Measurements from ENCODE around the gene STK11IP.

STK11IP gene

DNA sequence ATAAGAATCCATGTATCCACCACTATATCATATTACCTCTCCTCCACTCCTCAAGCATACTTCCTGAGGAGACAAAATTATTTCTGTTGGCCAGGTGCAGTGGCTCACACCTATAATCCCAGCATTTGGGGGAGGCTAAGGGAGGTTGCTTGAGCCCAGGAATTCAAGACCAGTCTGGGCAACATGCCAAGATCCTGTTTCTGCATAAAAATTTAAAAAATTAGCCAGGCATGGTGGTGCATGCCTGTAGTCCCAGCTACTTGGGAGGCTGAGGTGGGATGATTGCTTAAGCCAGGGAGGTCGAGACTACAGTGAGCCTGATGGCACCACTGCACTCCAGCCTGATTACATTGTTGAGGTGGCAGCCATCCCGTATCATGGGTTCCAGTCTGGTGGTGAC, 16.3 kb upstream of the STK11IP start:
- no peak for DNase-seq (ENCODE audit: low spot score)

DNA sequence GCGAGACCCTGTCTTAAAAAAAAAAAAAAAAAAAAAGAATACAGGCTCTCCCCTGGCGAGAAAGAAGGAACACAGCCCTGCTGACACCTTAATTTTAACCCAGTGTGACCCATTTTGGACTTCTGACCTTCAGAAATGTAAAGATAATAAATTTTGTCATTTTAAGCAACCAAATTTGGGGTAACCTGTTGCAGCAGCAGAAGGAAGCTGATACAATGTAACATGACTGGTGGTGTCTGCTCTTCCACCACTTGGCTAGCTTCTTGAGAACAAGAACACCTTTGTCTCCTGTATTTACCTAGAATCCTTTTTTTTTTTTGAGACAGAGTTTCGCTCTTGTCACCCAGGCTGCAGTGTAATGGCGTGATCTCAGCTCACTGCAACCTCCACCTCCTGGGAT, 6.6 kb upstream of the STK11IP start:
- no peak for DNase-seq (ENCODE audit: low spot score)

DNA sequence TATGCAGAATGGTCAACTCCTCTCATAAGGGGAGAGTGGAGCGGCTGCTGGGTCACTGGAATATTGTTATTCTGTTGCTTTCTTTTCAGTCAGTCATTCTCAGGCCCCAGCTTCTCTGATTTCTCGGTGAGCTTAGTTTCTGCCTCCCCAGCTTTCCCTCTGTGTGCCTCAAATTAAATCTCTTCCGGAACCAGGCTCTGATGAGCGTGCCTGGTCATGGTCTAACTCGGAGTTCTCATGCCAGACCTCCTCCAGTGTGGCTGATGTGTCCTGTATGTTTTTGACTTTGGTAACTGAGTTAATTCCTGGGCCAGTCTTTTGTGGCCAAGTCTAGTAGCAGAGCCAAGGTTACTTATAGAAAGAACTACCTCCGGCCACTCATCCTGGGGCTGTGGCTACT, 4.9 kb upstream of the STK11IP start:
- no peak for DNase-seq (ENCODE audit: low spot score)

DNA sequence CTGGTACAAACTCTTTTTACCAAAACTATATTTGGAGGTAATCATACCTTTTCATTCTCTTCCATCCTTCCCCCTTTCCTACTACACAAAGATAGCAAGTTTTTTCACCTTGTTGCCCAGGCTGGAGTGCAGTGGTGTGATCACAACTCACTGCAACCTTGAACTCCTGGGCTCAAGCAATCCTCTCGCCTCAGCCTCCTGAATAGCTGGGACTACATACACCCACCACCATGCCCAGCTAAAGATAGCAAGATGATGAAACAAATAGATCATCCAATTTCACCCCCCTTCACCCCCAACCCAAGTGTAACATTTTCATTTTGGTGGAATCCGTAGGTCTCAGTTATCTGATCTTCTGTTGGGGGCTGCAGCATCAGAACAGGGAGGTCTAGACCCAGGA, 4.5 kb upstream of the STK11IP start:
- DNase-seq (ENCODE audit: low spot score), result no peak

DNA sequence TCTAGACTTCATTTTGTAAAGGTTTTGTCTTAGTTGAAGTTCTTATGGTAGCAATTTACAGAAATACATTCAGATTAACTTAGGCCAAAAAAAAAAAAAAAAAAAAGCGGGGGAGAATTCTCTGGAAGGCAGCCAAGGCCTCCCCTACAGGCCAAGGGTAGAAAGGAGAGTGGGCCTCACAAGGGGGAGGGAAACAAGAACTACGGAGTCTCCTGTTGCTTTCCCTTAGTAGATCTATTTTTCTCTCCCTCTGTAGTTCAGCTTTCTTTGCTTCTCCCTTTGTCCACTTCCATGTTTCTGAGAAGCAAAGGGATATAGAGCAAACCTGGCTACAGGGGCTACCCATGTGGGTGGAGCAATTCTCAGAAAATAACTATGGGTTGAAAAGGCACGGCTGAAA, 2.4 kb upstream of the STK11IP start:
- DNase-seq (ENCODE audit: low spot score), result no peak

DNA sequence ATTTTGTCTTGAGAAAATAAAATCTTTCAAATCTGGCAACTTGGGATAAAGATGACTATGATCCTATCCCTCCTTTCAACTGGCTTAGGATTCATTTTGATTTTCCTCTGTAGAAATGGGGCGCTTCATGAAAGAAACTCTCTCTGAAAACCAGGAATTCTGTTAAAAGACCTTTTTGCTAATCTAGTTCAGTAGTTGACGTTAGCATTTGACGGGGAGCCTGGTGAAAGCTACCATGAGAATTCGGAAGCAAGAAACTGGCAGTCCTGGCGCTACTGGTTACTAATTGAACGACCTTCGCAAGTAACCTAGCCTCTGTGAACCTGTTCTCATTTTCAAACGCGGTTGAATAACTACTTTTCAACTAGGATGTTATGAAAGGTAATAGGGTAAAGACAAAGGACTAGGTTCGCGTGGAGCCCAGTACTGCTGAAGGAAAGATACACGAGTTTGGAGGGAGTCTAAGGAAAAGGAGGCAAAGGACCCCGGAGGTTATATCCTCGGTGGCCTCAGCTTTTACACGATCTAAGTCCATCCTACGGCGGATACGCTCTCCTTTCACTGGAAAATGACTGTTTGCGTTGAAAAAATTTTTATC, 604 bp upstream of the STK11IP start:
- DNase-seq (ENCODE audit: low spot score), result peak; percentile 13

DNA sequence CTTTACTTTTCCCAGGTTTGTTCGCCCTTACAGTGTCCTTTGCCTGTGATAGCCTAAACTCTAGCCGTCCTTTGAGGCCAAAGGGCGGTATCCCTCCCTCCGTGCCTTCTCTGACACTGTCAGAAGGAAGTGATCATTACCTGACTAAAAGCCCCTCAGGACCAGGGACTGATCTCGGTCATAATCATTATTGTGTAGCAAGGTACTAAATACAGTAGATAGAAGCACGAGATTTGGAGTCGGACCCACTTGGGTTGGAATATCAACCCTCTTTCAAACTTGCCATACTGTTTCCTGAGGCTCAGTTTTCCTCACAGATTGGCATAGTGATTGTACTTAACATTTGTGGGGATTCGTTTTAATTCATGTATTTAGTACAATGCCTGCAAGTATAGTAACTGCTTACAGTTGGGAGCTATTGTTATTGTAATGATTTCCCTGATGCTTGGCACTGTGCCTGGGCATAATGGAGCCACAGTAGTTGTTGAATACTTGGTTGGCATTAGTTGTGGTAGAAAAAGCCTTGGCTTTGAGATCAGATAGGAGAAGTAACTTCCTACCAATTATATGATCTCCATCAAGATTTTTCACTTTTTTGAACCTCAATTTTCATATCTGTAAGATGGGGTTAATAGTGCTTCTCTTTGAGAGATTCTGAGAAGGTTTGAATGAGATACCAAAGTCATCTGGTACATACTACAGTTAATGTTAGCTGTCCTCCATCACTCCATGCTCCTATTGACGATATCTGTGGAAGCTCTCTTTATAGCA, 836 bp downstream of the STK11IP start:
- DNase-seq (ENCODE audit: low spot score), result no peak

DNA sequence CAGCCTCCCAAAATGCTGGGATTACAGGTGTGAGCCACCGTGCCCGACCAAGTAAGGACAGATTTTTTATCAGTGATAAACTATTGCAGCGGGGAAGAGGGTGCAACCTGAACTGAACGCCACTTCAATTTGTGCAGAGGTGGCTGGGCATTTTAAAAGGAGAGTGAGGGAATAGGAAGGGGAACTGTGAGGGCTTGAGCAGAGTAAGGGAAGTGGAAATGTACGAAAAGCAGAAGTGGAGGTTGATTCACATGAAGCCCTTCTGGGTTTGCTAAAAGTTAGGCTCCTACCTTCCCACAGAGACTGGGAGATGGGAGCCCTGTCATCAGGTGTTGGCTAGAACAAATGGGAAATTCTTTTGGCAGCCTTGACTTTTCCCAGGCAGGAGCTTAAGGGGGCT, 6.1 kb downstream of the STK11IP start:
- DNase-seq (ENCODE audit: low spot score), result no peak

DNA sequence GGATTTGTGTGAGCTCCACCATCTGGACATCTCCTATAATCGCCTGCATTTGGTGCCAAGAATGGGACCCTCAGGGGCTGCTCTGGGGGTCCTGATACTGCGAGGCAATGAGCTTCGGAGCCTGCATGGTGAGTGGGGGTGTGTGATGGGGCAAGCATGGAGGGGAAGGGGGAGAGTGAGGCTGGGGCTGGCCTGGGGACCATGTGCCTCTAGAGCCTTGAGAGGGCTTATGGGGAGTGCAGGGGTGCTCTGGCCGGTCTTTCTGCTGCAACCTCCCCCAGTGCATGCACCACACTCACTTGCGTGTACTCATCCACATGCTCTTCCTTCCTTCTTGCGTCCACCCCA, 7.9 kb downstream of the STK11IP start:
- no peak for DNase-seq (ENCODE audit: low spot score)

DNA sequence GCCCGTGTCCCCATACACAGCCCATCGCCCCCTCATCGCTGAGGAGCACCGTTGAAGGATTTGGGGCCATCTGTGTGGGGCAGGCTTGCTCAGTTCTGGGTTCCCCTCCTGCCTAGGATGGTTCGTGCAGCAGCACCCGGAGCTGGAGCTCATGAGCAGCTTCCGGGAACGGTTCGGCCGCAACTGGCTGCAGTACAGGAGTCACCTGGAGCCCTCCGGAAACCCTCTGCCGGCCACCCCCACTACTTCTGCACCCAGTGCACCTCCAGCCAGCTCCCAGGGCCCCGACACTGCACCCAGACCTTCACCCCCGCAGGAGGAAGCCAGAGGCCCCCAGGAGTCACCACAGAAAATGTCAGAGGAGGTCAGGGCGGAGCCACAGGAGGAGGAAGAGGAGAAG, 10.3 kb downstream of the STK11IP start:
- no peak for DNase-seq (ENCODE audit: low spot score)

DNA sequence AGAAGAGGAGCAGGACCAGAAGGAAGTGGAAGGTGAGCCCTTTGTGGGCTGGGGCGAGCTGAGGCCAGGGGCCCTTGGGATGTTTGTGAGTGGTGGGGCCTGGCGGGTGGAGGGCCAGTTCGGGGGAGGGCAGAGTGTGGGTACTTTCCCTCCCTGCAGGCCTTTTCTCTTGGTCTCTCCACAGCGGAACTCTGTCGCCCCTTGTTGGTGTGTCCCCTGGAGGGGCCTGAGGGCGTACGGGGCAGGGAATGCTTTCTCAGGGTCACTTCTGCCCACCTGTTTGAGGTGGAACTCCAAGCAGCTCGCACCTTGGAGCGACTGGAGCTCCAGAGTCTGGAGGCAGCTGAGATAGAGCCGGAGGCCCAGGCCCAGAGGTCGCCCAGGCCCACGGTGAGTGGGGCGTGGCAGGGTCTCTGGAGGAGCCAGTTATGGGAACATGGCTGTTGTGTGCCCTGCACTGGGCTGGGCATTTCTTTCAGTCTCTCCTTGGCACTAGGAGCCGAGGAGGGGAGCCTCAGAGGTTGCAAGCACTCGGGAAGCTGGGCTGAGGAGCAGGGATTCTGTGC, 10.8 kb downstream of the STK11IP start:
- no peak for DNase-seq (ENCODE audit: low spot score)

DNA sequence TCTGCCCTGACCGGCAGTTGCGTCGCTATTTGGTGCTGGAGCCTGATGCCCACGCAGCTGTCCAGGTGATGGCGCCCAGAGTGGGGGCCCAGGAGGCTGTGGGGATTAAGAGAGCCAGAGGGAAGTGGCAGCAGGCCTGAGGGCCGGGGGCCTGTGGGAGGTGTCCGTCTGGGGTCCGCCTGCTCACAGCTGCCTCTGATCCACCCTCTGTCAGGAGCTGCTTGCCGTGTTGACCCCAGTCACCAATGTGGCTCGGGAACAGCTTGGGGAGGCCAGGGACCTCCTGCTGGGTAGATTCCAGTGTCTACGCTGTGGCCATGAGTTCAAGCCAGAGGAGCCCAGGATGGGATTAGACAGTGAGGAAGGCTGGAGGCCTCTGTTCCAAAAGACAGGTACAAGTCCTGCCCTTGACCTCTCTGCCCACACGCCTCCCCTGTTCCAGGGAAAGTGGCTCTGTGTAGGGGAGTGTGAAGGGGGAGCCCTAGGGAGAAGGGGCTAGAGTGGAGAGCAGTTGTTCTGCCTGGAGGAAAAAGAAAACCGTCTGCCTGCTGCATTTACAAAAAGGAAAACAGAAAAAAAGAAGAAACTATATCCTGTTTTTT, 11.6 kb downstream of the STK11IP start:
- no peak for DNase-seq (ENCODE audit: low spot score)

DNA sequence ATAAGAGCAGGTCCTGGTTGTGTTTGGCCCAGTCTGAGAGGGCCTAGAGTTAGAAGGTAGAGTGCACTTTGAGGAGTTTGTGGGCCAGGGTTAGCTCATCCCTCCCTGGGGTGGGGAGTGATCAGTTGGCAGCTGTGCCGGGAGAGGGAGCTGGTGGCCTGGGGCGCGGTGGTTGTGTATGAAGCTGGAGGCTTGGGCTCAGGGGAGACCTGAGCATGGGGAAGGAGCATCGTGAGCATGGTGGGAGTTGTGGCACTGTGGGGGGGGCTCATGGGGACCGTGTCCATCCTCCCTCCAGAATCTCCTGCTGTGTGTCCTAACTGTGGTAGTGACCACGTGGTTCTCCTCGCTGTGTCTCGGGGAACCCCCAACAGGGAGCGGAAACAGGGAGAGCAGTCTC, 13.6 kb downstream of the STK11IP start:
- DNase-seq (ENCODE audit: low spot score), result no peak

DNA sequence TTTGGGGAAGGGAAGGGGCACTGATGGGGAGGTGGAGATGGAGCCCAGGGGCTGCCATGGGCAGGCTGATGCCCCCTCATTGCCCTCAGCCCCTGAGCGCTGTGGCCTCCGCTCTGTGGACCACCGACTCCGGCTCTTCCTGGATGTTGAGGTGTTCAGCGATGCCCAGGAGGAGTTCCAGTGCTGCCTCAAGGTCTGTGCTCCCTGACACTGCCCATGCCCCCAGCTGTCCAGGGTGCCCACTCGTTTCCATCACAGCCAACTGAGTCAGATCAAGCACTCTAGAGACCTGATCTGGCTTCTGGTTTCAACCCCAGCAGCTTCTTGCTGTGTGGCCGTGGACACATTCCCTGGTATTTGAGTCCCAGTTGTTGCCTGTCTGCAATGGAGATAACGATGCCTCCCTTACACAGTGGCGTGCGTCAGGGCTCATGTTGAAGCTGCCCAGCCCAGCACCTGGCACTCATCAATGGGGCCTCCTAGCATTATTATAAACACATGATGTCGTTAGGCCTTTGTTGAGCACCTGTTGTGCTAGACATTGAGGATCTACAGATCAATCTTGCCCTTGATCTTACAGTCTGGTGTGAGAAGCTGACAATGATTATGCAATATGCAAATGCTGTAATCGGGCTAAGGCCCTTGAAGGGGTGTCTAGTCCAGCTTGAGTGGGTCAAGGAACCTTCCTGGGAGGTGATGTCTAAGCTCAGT, 14.4 kb downstream of the STK11IP start:
- DNase-seq (ENCODE audit: low spot score), result no peak

DNA sequence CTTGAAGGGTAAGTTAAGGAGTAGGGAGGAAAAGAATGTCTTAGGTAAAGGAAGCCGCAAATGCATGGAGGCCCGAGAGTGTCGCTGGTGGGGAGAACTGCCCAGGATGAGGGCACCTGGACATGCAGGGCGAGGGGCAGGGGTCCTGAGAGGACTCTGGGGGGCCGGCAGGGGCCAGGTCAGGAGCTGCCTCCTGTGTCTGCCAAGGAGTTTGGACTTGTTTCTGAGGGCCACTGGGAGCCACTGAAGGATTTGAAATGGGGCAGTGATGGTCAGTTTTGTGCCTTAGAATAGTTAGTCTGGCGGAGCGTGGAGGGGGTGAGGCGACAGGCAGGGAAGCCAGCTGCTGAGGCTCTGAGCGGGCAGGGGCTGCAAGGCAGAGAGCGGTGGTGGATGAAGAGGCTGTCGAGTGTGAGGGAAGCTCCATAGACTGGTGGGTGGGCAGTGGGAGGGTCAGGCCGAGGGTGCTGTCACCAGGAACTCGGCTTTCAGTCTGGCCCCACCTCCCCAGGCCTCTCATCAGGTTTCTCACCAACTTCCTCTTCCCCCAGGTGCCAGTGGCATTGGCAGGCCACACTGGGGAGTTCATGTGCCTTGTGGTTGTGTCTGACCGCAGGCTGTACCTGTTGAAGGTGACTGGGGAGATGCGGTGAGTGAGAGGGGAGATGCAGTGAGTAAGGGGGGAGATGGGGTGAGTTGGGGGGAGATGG, 15.1 kb downstream of the STK11IP start:
- DNase-seq (ENCODE audit: low spot score), result no peak

DNA sequence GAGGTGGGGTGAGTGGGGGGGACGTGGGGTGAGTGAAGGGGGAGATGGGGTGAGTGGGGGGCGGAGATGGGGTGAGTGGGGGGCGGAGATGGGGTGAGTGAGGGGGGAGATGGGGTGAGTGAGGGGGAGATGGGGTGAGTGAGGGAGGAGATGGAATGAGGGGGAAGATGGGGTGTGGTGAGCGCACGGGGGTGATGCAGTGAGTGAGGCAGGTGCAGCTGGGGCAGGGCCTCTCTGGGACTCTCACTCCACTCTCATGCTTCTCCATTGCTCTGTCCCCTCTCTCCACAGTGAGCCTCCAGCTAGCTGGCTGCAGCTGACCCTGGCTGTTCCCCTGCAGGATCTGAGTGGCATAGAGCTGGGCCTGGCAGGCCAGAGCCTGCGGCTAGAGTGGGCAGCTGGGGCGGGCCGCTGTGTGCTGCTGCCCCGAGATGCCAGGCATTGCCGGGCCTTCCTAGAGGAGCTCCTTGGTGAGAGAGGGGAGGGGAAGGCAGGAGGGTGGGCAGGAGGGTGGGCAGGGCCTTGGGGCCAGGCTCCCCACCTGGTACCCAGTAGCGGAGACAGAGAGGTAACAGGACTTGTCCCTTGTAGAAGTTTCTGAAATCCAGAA, 15.9 kb downstream of the STK11IP start:
- DNase-seq (ENCODE audit: low spot score), result no peak

DNA sequence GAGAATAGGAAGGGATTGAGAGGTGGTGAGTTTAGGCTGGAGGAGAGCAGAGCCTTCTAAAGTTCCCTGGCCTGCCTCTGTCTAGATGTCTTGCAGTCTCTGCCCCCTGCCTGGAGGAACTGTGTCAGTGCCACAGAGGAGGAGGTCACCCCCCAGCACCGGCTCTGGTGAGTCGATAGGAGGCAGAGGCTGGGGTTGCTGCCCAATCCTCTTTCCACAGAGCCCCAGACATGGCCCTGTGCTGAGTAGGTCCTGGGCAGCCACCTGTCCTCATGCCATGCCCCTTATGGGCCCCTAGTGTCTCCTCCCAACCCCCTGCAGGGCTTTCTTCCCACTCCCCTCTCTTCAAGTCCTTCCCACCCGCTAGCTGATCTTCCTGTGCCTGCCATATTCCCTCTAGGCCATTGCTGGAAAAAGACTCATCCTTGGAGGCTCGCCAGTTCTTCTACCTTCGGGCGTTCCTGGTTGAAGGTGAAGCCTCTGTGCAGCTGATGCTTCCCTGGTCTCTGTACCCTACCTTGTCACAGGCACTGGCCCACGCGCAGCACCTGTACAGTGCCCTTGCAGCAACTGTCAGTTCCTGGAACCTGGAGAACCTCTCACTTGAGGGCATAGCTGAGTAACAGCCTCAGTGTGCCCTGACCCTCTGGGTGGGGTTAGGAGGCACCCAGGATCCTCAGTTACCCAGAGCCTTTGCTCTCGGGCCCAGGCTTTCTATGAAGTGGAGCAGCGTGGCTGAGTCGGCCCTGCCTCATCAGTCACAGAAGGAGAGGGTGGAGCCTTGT, 16.6 kb downstream of the STK11IP start:
- DNase-seq (ENCODE audit: low spot score), result no peak

DNA sequence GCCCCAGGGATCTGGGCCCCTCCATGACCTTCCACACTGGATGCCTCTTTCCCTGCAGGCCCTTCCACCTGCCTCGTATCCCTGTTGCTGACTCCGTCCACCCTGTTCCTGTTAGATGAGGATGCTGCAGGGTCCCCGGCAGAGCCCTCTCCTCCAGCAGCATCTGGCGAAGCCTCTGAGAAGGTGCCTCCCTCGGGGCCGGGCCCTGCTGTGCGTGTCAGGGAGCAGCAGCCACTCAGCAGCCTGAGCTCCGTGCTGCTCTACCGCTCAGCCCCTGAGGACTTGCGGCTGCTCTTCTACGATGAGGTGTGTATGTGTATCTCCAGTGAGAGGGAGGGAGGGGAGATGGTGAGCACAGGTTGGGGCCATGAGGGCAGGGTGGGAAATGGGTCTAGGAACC, 17.4 kb downstream of the STK11IP start:
- DNase-seq (ENCODE audit: low spot score), result no peak

DNA sequence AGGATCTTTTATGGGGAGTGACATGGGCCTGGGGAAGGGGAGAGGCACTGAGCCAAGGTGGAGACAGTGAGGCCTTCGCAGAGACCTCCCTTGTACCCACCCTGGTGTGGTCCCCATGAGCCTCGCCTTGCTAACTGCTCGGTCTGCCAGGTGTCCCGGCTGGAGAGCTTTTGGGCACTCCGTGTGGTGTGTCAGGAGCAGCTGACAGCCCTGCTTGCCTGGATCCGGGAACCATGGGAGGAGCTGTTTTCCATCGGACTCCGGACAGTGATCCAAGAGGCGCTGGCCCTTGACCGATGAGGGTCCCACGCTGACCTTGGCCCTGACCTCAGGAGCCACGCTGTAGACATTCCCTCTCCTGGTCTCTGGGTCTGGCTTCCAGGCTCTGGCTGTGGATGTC, 18.2 kb downstream of the STK11IP start:
- no peak for DNase-seq (ENCODE audit: low spot score)

DNA sequence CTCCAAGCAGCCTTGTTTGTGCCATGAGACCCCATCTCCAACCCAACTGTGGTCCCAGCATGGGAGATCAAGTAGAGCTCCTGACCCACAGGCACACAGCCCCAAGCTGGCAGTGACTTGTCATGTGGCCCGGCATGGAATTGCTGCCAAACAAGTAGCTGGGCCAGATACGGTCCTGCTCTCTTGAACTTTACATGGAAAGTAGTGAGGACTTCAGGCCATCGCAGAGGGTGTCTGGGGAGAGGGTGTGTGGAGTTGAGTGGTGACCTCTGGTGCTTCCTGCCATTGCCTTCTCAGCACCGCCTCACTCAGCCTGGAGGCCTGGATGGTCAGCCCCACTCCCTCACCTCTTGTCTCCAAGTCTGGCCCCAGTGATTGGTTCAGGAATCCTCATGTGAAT, 18.9 kb downstream of the STK11IP start:
- DNase-seq (ENCODE audit: low spot score), result no peak

DNA sequence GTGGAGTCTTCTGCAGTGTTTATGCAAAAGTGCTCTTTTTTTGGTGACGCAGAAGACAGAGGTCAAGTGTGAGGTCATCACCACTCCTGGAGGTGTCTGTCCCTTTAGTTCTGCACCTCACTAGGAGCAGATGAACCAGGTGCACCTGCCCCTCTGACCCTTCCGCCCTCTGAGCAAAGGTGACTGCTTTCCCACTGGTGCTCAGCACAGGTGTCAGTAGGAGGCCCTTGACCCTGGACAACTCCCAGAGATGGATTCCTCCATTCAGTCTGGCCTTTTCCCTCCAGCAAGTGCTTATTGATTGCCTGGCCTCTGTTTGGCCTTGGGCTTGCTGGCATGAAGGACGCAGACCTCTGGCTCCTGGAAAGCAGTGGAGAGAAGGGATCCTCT, 21.1 kb downstream of the STK11IP start:
- no peak for DNase-seq (ENCODE audit: low spot score)

All from AG08395 (cell line).